ENCODE data around the gene IL36RN.

The IL36RN gene

GRCh38 chr2:113068249-113068648 is 9.3 kb downstream of the IL36RN start:
- TF ChIP-seq CTCF (IDR thresholded peaks at IDR 0.05), result no peak

GRCh38 chr2:113068706-113069485 is 9.9 kb downstream of the IL36RN start:
- TF ChIP-seq CTCF (IDR thresholded peaks at IDR 0.05), result no peak

DNA sequence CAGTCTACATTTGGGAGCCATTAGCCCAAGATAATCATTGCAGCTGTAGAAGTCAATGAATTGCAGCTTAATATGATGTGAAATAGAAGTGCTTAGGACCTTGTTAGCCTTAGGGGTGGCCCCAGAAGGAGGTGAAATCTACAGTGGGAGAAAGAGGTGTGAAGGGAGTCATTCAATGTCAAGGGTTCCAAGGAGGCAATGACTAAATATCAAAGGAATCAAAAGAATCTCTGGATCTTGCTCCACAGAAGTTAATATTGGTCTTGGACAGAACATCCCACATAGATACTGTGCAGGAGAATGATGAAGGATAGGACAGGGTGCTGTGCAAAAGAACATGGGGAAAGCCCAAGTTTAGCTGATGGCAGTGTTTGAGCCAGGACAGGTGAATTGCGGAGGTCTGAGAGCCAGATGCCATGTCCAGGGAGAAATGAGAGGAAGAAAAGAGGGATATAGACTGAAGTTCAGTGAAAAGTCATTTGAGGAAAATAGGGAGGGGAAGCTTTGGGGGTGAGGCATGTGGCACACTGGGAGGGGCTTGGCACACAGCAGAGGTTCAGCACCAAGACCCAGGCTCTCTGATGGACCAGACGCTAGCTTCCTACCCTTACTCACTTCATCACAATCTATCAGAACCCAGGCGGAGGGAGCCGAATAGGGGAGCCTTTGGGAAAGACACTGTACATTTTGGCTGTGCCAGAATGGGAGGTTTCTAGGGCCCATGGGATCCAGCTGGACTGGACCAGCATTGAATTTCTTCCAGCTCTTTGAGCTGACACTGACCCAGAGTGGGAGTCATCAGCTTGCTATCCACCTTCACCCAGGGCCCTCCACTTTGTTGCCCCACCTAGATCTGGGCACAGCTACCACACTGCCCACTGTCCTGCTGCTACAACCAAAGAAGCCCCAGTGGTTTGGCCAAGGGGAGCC is 10.9 kb downstream of the IL36RN start:
- no peak for TF ChIP-seq CTCF (IDR thresholded peaks at IDR 0.05)

- TF ChIP-seq CTCF (IDR thresholded peaks at IDR 0.05), result no peak
Observed at GRCh38 chr2:113070606-113070975, 11.6 kb downstream of the IL36RN start.

- TF ChIP-seq CTCF (IDR thresholded peaks at IDR 0.05), result no peak
Observed at GRCh38 chr2:113072584-113072983, 13.6 kb downstream of the IL36RN start.

DNA sequence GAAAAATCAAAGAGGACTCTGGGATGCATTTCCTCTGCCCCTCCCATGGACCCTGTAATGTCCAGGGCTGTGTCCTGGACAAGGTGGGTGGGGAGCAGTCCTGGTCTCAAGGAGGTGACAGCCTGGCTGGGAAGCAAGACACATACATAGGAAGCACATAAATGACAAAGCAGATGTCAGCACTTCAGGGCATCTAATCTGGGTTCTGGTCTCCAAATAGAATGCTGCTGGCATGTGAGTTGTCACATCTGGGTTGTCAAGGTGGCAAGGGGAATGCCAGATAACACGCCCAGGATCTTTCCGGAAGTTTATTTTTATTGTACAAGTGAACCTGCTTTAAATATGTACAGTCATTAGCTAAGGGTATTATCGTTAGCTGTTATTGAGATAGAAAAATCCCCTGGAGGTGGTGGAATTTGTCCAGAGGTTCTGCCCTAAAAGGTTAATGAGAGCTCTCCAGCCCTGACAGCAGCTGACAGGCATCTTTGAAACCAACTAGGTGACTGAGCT is 14.4 kb downstream of the IL36RN start:
- TF ChIP-seq CTCF (IDR thresholded peaks at IDR 0.05), result no peak

DNA sequence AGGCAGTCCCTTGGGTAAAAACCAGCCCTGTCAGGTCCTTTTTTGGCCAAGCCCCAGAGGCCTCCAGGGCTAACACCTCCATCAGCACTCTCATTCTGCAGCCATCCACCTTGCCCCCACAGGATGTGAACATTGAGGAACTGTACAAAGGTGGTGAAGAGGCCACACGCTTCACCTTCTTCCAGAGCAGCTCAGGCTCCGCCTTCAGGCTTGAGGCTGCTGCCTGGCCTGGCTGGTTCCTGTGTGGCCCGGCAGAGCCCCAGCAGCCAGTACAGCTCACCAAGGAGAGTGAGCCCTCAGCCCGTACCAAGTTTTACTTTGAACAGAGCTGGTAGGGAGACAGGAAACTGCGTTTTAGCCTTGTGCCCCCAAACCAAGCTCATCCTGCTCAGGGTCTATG is 16.0 kb downstream of the IL36RN start:
- TF ChIP-seq CTCF (IDR thresholded peaks at IDR 0.05), result no peak
